Esophagus squamous epithelium (tissue), 5 donors: ENCODE data around the gene ACACA. TPM values are rescaled to one million over a fixed set of nuclear protein-coding genes. Genes with fewer than 3 reads are reported as not detected.
"Not testable (repeated sequence)": the region's sequence is repeated elsewhere in the genome, so short reads cannot be mapped to it uniquely, and the experiment has no call there.

Experiments used
- DNase-seq: peaks from one replicate; lab custom pipeline; 2025; lab: John Stamatoyannopoulos, UW
- H3K27ac ChIP-seq, 4 donors: fragments of 200-600 bp; sonication (generic); one replicate each; pipeline ENCODE4 v1.5.1; 2016 to 2019; ENCODE audit warnings: mild to moderate bottlenecking in 1 of 4
- H3K27me3 ChIP-seq, 4 donors: fragments of 200-600 bp; sonication (generic); 1 replicate in 3 of 4; 2 replicates in 1 of 4; pipeline versions ENCODE4 v1.5.1 to v1.6.0; 2017 to 2021; ENCODE audit warnings: antibody characterized with exemption in 1 of 4
- H3K36me3 ChIP-seq, 3 donors: fragments of 200-600 bp; sonication (generic); one replicate each; pipeline ENCODE4 v1.5.1; 2016 to 2019
- H3K4me1 ChIP-seq, 3 donors: fragments of 200-600 bp; sonication (generic); one replicate each; pipeline ENCODE4 v1.5.1; 2017 to 2019
- H3K4me3 ChIP-seq, 4 donors: fragments of 200-600 bp; sonication (generic); 1 replicate in 3 of 4; 2 replicates in 1 of 4; pipeline ENCODE4 v1.5.1; 2016 to 2019; ENCODE audit warnings: mild to moderate bottlenecking in 2 of 4, moderate library complexity in 1 of 4
- H3K9me3 ChIP-seq, 3 donors: fragments of 200-600 bp; sonication (generic); one replicate each; pipeline ENCODE4 v1.5.1; 2016 to 2019
- POLR2A ChIP-seq, 4 donors: fragments of 450-650 bp; IDR thresholded peaks; one replicate each; pipeline ENCODE4 v1.6.1; 2017; ENCODE audit warnings: antibody characterized with exemption in 4 of 4, mild to moderate bottlenecking in 4 of 4, moderate library complexity in 3 of 4
- WGBS, 2 donors: methylation state at CpG; one replicate each; pipeline ENCODE4 v1.1.5; 2018; 5-methylcytosine and 5-hydroxymethylcytosine counted together
- intact Hi-C: fragments of 100-400 bp; cut with DNase I; formaldehyde crosslinking; loops from one replicate; pipeline ENCODE4 v1.15.0; 2022
- total RNA-seq, 4 donors: library from RNA; depleted of rRNA; stranded (reverse); fragments of >200 nt; gene quantifications; one replicate each; pipeline ENCODE4 v1.1.0, GENCODE V29; 2016
- TF ChIP-seq, protein P1 (sequence below), 6 experiments: fragments of 450-650 bp in 4 of 6; fragments of 200-600 bp in 2 of 6; sonication (generic) in 2 of 6; IDR thresholded peaks; one replicate each; pipeline ENCODE4 v1.5.1; 2016 to 2019; ENCODE audit warnings: antibody characterized with exemption in 6 of 6, mild to moderate bottlenecking in 4 of 6, moderate library complexity in 4 of 6
- donor health status: DM: yes; HTN: yes; CAD: no.

The ACACA gene
- total RNA-seq, 4 donors from 2014 or later = 34.5 to 81.0 (median 55.8) TPM

DNA sequence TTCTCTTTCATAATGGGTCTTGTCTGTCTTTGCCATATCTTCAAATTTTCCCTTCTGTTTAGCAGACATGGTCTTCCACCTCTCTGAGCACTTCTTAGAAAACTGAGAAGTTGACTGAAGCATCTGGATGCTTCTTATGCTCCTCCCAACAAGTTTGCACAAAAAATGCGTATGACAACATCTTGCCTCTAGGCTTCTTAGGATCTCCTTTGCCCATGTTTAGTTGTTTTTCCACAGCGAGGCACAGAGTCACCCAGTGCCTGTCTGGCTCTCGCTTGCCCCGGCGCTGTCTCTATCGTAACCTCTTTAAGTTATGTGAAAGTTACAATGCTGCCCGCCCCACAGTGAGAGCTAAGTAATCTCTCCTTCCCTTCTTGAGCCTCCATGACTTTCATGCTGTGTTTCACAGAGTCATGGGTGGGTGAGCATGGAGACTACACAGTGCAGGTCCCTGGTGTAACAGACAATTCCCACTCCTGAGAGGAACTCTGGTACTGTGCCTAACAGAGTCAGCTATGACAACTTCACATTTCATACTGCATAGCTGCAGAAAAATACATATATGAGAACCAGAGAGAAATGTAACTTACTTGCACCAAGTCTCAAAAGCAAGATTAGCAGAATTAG, 262.4 kb downstream of the ACACA start:
- H3K4me3 ChIP-seq = no peak overlapping the region
- peaks cover 0 to 21% (median 0%) of the 10 kb centered on the region in 3 donors for H3K4me1 ChIP-seq
- no peaks in the 10 kb centered on the region for H3K9me3 ChIP-seq
- no peaks in the 10 kb centered on the region for H3K27me3 ChIP-seq
- H3K27ac ChIP-seq = no peak overlapping the region
- WGBS, 2 donors = 84 to 91% methylated on average over 6 to 7 of the region's 7 CpGs
- TF ChIP-seq, protein P1, sequence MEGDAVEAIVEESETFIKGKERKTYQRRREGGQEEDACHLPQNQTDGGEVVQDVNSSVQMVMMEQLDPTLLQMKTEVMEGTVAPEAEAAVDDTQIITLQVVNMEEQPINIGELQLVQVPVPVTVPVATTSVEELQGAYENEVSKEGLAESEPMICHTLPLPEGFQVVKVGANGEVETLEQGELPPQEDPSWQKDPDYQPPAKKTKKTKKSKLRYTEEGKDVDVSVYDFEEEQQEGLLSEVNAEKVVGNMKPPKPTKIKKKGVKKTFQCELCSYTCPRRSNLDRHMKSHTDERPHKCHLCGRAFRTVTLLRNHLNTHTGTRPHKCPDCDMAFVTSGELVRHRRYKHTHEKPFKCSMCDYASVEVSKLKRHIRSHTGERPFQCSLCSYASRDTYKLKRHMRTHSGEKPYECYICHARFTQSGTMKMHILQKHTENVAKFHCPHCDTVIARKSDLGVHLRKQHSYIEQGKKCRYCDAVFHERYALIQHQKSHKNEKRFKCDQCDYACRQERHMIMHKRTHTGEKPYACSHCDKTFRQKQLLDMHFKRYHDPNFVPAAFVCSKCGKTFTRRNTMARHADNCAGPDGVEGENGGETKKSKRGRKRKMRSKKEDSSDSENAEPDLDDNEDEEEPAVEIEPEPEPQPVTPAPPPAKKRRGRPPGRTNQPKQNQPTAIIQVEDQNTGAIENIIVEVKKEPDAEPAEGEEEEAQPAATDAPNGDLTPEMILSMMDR (IDR thresholded peaks at IDR 0.05) = no peak
- TF ChIP-seq POLR2A (IDR thresholded peaks at IDR 0.05) = no peak
- intact Hi-C loops = no loop called here
- H3K36me3 ChIP-seq = peaks cover 0 to 65% (median 0%) of the 10 kb centered on the region in 3 donors
- no peak for DNase-seq

DNA sequence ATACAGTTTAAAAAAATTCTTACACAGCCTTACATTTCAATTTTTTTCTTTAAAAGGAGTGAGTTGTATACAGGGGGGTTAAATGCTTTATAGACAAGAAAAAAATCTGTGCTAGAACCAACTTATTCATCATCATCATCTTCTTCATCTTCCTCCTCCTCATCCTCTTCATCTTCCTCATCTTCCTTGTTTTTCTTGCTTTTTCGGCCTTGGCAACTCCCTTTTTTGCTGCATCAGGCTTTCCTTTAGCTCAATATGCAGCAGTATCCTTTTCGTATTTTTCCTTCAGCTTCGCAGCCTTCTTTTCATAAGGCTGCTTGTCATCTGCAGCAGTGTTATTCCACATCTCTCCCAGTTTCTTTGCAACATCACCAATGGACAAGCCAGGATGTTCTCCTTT, 263.1 kb downstream of the ACACA start:
- H3K27me3 ChIP-seq, H3K9me3 ChIP-seq, DNase-seq, H3K4me3 ChIP-seq, intact Hi-C loops, H3K27ac ChIP-seq: not testable (repeated sequence)
- 86 to 88% methylated on average over 3 of the region's 3 CpGs for WGBS, 2 donors
- peaks cover 0 to 66% (median 0%) of the 10 kb centered on the region in 3 donors for H3K36me3 ChIP-seq
- H3K4me1 ChIP-seq = peaks cover 0 to 21% (median 0%) of the 10 kb centered on the region in 3 donors

DNA sequence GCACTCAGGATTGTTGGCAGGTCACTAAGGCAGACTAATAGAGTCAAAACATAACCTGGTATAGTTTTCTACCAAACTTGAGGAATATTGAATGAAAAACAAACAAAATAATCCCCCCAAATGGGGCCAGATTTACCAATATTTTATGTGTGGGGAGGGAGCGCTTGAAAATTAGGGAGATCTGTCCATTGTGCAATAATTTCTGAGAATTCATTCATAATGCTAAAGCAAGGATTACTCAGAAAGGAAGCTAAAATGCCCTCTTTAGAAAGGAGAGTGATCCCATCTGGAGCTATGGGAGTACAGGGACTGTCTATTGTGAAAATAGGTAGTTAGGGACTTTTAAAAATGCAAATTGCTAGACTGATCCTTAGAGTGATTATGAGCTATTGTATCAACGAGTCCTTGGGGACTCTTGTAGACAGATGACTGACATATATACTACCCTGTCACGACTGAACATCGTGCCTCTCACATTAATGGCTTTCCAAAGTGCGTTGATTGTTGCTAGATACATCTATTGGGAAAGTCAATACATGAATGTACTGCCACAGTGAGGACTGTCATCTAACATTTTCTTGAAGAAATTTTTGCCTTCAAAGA, 264.2 kb downstream of the ACACA start:
- intact Hi-C loops = no loop called here
- no peak for DNase-seq
- WGBS, 2 donors = 89 to 95% methylated on average over 5 of the region's 5 CpGs
- Histone ChIP-seq H3K27ac (no peak overlapping the region), H3K9me3 (no peaks in the 10 kb centered on the region), H3K36me3 (peaks cover 0 to 78% (median 0%) of the 10 kb centered on the region in 3 donors), H3K27me3 (no peaks in the 10 kb centered on the region), H3K4me1 (peaks cover 0 to 12% (median 0%) of the 10 kb centered on the region in 3 donors), H3K4me3 (no peak overlapping the region)
- TF ChIP-seq, protein P1 (IDR thresholded peaks at IDR 0.05) = no peak
- no peak for TF ChIP-seq POLR2A (IDR thresholded peaks at IDR 0.05)

DNA sequence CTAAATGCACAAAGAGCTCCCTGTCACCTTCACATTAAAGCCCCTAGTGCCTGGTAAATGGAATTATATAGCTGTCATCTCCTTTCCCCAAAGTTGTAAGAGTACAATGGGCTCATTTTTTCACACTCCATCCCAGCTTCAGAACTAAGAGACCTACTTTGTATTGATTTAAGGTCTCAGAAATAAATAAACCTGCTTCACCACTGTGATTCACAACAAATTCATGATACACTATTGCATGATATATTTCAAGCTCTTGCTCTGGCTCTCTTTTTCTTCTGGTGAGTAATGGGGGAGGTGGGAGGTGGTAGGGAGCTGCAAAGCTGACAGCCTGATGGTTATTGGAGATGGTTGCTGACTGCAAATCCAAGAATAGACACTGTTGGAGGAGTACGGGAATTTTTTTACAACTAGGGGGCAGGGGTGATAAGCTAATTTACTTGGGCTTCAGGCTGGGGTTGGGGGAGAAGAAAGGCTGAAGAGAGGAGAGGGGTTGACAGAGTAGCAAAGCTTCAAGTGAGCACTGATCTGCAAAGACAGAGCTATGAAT, 268.0 kb downstream of the ACACA start:
- Histone ChIP-seq H3K27me3 (no peaks in the 10 kb centered on the region), H3K36me3 (peaks cover 0 to 84% (median 0%) of the 10 kb centered on the region in 3 donors), H3K4me1 (no peaks in the 10 kb centered on the region), H3K4me3 (no peak overlapping the region), H3K27ac (no peak overlapping the region), H3K9me3 (no peaks in the 10 kb centered on the region)
- intact Hi-C loops = no loop called here
- DNase-seq = no peak
- 87 to 96% methylated on average over 1 of the region's 1 CpG for WGBS, 2 donors
- TF ChIP-seq, protein P1 (IDR thresholded peaks at IDR 0.05) = no peak
- no peak for TF ChIP-seq POLR2A (IDR thresholded peaks at IDR 0.05)

DNA sequence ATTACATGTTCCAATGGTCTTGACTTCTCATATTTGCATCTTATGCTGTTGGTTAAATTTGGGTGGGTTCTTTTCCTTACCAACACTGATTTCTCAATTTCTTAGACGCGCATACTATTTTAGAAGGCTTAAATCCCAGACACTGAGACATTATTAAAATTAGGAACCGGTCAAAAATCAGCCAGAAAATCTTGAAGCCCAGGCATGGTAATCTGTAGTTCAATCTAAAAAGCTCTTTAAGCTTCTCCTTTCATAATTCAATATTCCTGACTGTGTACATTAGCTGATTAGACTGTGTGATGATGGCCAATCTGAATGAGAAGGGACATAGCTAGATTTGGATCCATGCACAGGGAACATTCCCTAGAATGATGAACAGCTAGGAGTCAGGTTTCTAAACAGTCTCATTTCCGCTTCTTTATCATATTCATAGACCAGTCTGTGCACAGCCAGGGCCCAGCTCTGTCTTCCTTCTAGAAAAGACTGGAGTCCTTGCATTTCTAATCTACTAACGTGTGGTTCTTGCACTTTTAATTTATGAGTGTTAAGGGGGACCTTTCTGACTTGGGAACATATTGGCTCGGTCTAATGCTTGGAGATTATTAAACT, 268.6 kb downstream of the ACACA start:
- 95 to 97% methylated on average over 6 of the region's 6 CpGs for WGBS, 2 donors
- intact Hi-C loops = no loop called here
- DNase-seq = no peak

More for the DNA sequence above, 268.6 kb downstream of the ACACA start:
- TF ChIP-seq, protein P1 (IDR thresholded peaks at IDR 0.05) = no peak
- TF ChIP-seq POLR2A (IDR thresholded peaks at IDR 0.05) = no peak
- H3K27me3 ChIP-seq = no peaks in the 10 kb centered on the region
- H3K36me3 ChIP-seq = peaks cover 0 to 86% (median 0%) of the 10 kb centered on the region in 3 donors
- H3K4me1 ChIP-seq = no peaks in the 10 kb centered on the region
- no peaks in the 10 kb centered on the region for H3K9me3 ChIP-seq
- no peak overlapping the region for H3K27ac ChIP-seq
- H3K4me3 ChIP-seq = no peak overlapping the region
